K562 (cell line): ENCODE results near the gene PODXL2. TPM values are rescaled to one million over a fixed set of nuclear protein-coding genes. Genes with fewer than 3 reads are reported as not detected.
A peak's percentile ranks its signal among the peaks of the same experiment; 100 is the strongest.

Source experiments
- ATAC-seq: fragments of 200-7000 bp; cut with Tn5 transposase; 3 replicates; pipeline ENCODE4 v1.9.1; 2020; ENCODE audit warnings: moderate library complexity
- BruUV-seq: library from RNA; stranded (reverse); fragments of 400-500 nt; replicated peaks from 2 replicates; lab custom pipeline; 2021; lab: Mats Ljungman, UMichigan
- CTCF ChIA-PET: fragments of 300-600 bp; formaldehyde crosslinking; extraction: SDS; loops from one replicate; lab custom pipeline; 2021; ENCODE audit warnings: low intra/inter-chr PET ratio; lab: Yijun Ruan, JAX
- POLR2A ChIA-PET: fragments of 300-600, 350-650 bp; sonication (Branson Sonifier 250); formaldehyde crosslinking; extraction: SDS; loops from one replicate; lab custom pipeline; 2021; ENCODE audit warnings: antibody characterized with exemption, inconsistent platforms; lab: Yijun Ruan, JAX
- DNase-seq, 4 experiments: peaks; one replicate each; pipeline versions ENCODE4 v3.0.0 to v3.0.0-alpha.2; 2011 to 2018; ENCODE audit warnings: low spot score in 3 of 4, mixed read lengths in 3 of 4; ENCODE audit errors: extremely low read depth in 1 of 4
- FAIRE-seq: peaks from 2 replicates; lab custom pipeline; 2011; peaks lifted over from hg19 to GRCh38; lab: Jason Lieb, UNC
- H2AFZ ChIP-seq: 2 replicates; pipeline ENCODE4 v1.6.0; 2011; ENCODE audit warnings: low read depth, low read length, control low read depth, inconsistent platforms
- H3K27ac ChIP-seq: fragments of 200-600 bp; 3 replicates; pipeline ENCODE4 v1.8.0; 2011; ENCODE audit warnings: low read depth, mild to moderate bottlenecking, control low read depth, inconsistent platforms, low read length, moderate library complexity, mixed read lengths; ENCODE audit errors: extremely low read depth
- H3K27me3 ChIP-seq, 2 experiments: fragments of 300-600 bp in 1 of 2; 2 replicates in 1 of 2; 3 replicates in 1 of 2; pipeline versions ENCODE4 v1.6.0 to v1.8.0; 2011; ENCODE audit warnings: inconsistent platforms in 2 of 2, low read length in 2 of 2, mild to moderate bottlenecking in 1 of 2, mixed read lengths in 1 of 2, moderate library complexity in 1 of 2; ENCODE audit not compliant: control insufficient read depth in 2 of 2, insufficient read depth in 2 of 2
- H3K36me3 ChIP-seq: fragments of 300-600 bp; 3 replicates; pipeline ENCODE4 v1.8.0; 2011; ENCODE audit warnings: mild to moderate bottlenecking, low read length, inconsistent platforms; ENCODE audit not compliant: control insufficient read depth, insufficient read depth
- H3K4me1 ChIP-seq, 2 experiments: fragments of 200-600 bp in 1 of 2; replicated peaks in 1 of 2; 2 replicates in 1 of 2; 3 replicates in 1 of 2; pipeline versions ENCODE4 v1.5.1 to v1.8.0; 2011; ENCODE audit warnings: inconsistent platforms in 2 of 2, low read length in 2 of 2, mild to moderate bottlenecking in 1 of 2, mixed read lengths in 1 of 2, moderate library complexity in 1 of 2; ENCODE audit not compliant: control insufficient read depth in 2 of 2, insufficient read depth in 2 of 2
- H3K4me2 ChIP-seq: 2 replicates; pipeline ENCODE4 v1.6.1; 2011; ENCODE audit warnings: low read length, control low read depth, inconsistent platforms, mixed read lengths; ENCODE audit not compliant: insufficient read depth
- H3K4me3 ChIP-seq: fragments of 200-600 bp; sonication (generic), shearing (Covaris generic); 2 replicates; pipeline ENCODE4 v1.5.1; 2016; ENCODE audit warnings: control low read depth, inconsistent platforms
- H3K79me2 ChIP-seq: fragments of 200-600 bp; 3 replicates; pipeline ENCODE4 v1.8.0; 2011; ENCODE audit warnings: low read length, inconsistent platforms; ENCODE audit not compliant: control insufficient read depth, insufficient read depth
- H3K9ac ChIP-seq, 2 experiments: 2 replicates each; pipeline versions ENCODE4 v1.6.0 to v1.6.1; 2011; ENCODE audit warnings: low read depth in 2 of 2, low read length in 2 of 2, control low read depth in 1 of 2, inconsistent platforms in 1 of 2, mild to moderate bottlenecking in 1 of 2, mixed read lengths in 1 of 2; ENCODE audit not compliant: insufficient read depth in 1 of 2
- H3K9me1 ChIP-seq: one replicate; pipeline ENCODE4 v1.6.0; 2011; ENCODE audit warnings: inconsistent platforms, mild to moderate bottlenecking, low read length, moderate library complexity; ENCODE audit not compliant: control insufficient read depth, insufficient read depth
- H3K9me3 ChIP-seq: replicated peaks from 2 replicates; pipeline ENCODE4 v1.5.1; 2011; ENCODE audit warnings: low read depth, low read length, inconsistent platforms; ENCODE audit not compliant: control insufficient read depth, insufficient read depth
- H4K20me1 ChIP-seq: replicated peaks from 2 replicates; pipeline ENCODE4 v1.6.1; 2011; ENCODE audit warnings: low read length, inconsistent platforms, mixed read lengths; ENCODE audit not compliant: control insufficient read depth, insufficient read depth
- ETV1 ChIP-seq: fragments of 450-650 bp; conservative IDR thresholded peaks from 2 replicates; pipeline ENCODE4 v1.6.1; 2016; ENCODE audit warnings: missing genetic modification characterization, control low read depth, low read depth, missing compliant biosample characterization
- ETV5 ChIP-seq: sonication (generic); formaldehyde crosslinking; IDR thresholded peaks from 2 replicates; pipeline ENCODE4 v1.4.0; 2020; ENCODE audit warnings: low read depth, mild to moderate bottlenecking, missing genetic modification reagents
- FOXM1 ChIP-seq, 2 experiments: fragments of 450-650 bp in 1 of 2; sonication (generic) in 1 of 2; formaldehyde crosslinking in 1 of 2; IDR thresholded peaks; 2 replicates each; pipeline versions ENCODE4 v1.6.1 to v1.9.0; 2017 to 2022; ENCODE audit warnings: low read depth in 2 of 2, mild to moderate bottlenecking in 2 of 2, missing genetic modification reagents in 1 of 2, moderate library complexity in 1 of 2
- HNRNPUL1 ChIP-seq: fragments of 200-400 bp; formaldehyde crosslinking; IDR thresholded peaks from 2 replicates; pipeline ENCODE4 v1.6.1; 2017; ENCODE audit warnings: low read length
- L3MBTL2 ChIP-seq: fragments of 450-650 bp; IDR thresholded peaks from 2 replicates; pipeline ENCODE4 v1.6.1; 2016; ENCODE audit warnings: mild to moderate bottlenecking, moderate library complexity
- NR2C1 ChIP-seq, 2 experiments: fragments of 450-650 bp; IDR thresholded peaks; 2 replicates each; pipeline ENCODE4 v1.6.1; 2017; ENCODE audit warnings: mild to moderate bottlenecking in 2 of 2, antibody characterized with exemption in 1 of 2, inconsistent platforms in 1 of 2, missing compliant biosample characterization in 1 of 2, missing genetic modification characterization in 1 of 2
- ZNF444 ChIP-seq: fragments of 250-450 bp; sonication (Bioruptor Pico); IDR thresholded peaks from 2 replicates; pipeline ENCODE4 v1.4.0; 2020; ENCODE audit warnings: mild to moderate bottlenecking, moderate library complexity
- ZNF830 ChIP-seq: fragments of 250-450 bp; sonication (Bioruptor Pico); IDR thresholded peaks from 2 replicates; pipeline ENCODE4 v1.5.0; 2021; ENCODE audit warnings: mild to moderate bottlenecking
- WGBS: fragments of 100-300 bp; shearing (Covaris generic); methylation state at CpG from one replicate; pipeline ENCODE4 v1.1.6; 2016; ENCODE audit warnings: low coverage, mixed read lengths; ENCODE audit not compliant: insufficient coverage; ENCODE audit errors: missing lambda C conversion rate; 5-methylcytosine and 5-hydroxymethylcytosine counted together
- in situ Hi-C: fragments of 300-500 bp; cut with MboI; formaldehyde crosslinking; loops from 4 replicates; pipeline ENCODE4 v1.15.0; 2018; ENCODE audit warnings: inconsistent platforms, mixed read lengths
- intact Hi-C: fragments of 100-400 bp; cut with micrococcal nuclease; formaldehyde crosslinking; loops from 2 replicates; pipeline ENCODE4 v1.14.2; 2022
- polyA plus RNA-seq, 8 experiments: library from polyadenylated mRNA; depleted of rRNA in 4 of 8; stranded (reverse) in 5 of 8; unstranded in 3 of 8; fragments of >200 nt; fragmentation: Nextera tagmentation in 2 of 8; fragmentation: Illumina TruSeq in 1 of 8; extraction: Ambion mirVana in 2 of 8; extraction: Trizol in 1 of 8; gene quantifications; 2 replicates each; pipeline versions ENCODE4 v1.2.1 to v1.2.3, GENCODE V29; 2011 to 2014; ENCODE audit warnings: inconsistent platforms in 1 of 8, missing spikeins in 1 of 8
- total RNA-seq, 7 experiments: library from RNA; depleted of rRNA in 6 of 7; stranded (reverse); fragments of >200 nt in 6 of 7; fragmentation: Illumina TruSeq in 2 of 7; extraction: Trizol in 2 of 7; gene quantifications; 2 replicates each; pipeline versions ENCODE4 v1.2.1 to v1.2.3, GENCODE V29; 2011 to 2021; ENCODE audit warnings: low replicate concordance in 1 of 7
- TF ChIP-seq, protein P1 (sequence below): fragments of 450-650 bp; IDR thresholded peaks from 2 replicates; pipeline ENCODE4 v1.6.1; 2017; ENCODE audit warnings: antibody characterized with exemption, mild to moderate bottlenecking
- TF ChIP-seq, protein P2 (sequence below), 2 experiments: IDR thresholded peaks; 2 replicates each; pipeline ENCODE4 v1.6.1; 2011; ENCODE audit warnings: borderline replicate concordance in 1 of 2, control low read depth in 1 of 2, low read depth in 1 of 2, low read length in 1 of 2, mild to moderate bottlenecking in 1 of 2, mixed read lengths in 1 of 2, moderate library complexity in 1 of 2; ENCODE audit not compliant: insufficient read depth in 1 of 2, insufficient read length in 1 of 2, poor library complexity in 1 of 2, severe bottlenecking in 1 of 2; ENCODE audit errors: extremely low read depth in 1 of 2

The PODXL2 gene
- total and polyA plus RNA-seq, 9 of the 15 experiments (the other 6 are each of a cell fraction or from before 2014, with no cell fraction given), result 0.03 to 52.5 (median 21.9) TPM

DNA sequence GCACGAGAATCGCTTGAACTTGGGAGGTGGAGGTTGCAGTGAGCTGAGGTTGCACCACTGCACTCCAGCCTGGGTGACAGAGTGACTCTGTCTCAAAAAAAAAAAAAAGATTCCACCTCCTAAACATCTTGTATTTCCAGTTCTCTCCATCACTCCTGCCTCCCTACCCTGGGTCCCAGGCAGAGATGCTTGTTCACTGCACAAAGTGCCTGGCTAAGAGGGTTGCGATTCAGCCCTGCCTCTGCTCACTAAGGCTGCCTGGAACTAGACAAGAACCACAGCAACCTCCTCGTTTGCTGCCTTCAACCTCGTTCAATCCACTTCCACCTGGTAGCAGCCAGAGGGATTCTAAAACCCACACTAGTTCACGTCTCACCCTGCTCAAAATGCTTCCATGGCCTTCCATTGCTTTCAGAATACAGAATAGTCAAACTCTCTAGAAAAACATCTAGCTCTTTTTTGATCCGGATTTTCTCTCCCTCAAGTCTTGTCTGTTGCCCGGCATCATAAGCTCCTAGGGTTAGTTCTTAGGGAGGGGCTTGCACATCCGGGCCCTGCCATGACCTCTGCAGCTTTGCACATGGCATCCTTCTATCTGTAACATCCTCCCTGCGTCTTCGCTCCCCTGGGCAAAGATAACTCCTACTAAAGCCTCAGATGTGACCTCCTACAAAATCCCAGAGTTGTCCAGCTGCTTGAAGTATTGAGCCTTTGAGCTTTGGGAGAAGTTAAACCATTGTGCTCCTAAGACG is 31.8 kb upstream of the PODXL2 start:
- H3K27me3 ChIP-seq, result no peaks in the 10 kb centered on the region
- H3K27ac ChIP-seq, result peak overlapping the region; percentile 93; the same call in 2 of the 3 replicates
- WGBS, result 33% methylated on average over 12 of the region's 12 CpGs
- DNase-seq, result peak in 2 of 4 experiments; percentile 52 to 57
- 0 out of 2 replicates have a peak, but pooled peaks have one; percentile 20 for TF ChIP-seq ETV5 (CRISPR knock-in tag)
- TF ChIP-seq, protein P1, sequence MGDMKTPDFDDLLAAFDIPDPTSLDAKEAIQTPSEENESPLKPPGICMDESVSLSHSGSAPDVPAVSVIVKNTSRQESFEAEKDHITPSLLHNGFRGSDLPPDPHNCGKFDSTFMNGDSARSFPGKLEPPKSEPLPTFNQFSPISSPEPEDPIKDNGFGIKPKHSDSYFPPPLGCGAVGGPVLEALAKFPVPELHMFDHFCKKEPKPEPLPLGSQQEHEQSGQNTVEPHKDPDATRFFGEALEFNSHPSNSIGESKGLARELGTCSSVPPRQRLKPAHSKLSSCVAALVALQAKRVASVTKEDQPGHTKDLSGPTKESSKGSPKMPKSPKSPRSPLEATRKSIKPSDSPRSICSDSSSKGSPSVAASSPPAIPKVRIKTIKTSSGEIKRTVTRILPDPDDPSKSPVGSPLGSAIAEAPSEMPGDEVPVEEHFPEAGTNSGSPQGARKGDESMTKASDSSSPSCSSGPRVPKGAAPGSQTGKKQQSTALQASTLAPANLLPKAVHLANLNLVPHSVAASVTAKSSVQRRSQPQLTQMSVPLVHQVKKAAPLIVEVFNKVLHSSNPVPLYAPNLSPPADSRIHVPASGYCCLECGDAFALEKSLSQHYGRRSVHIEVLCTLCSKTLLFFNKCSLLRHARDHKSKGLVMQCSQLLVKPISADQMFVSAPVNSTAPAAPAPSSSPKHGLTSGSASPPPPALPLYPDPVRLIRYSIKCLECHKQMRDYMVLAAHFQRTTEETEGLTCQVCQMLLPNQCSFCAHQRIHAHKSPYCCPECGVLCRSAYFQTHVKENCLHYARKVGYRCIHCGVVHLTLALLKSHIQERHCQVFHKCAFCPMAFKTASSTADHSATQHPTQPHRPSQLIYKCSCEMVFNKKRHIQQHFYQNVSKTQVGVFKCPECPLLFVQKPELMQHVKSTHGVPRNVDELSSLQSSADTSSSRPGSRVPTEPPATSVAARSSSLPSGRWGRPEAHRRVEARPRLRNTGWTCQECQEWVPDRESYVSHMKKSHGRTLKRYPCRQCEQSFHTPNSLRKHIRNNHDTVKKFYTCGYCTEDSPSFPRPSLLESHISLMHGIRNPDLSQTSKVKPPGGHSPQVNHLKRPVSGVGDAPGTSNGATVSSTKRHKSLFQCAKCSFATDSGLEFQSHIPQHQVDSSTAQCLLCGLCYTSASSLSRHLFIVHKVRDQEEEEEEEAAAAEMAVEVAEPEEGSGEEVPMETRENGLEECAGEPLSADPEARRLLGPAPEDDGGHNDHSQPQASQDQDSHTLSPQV, result peak; percentile 66
- TF ChIP-seq, protein P2, sequence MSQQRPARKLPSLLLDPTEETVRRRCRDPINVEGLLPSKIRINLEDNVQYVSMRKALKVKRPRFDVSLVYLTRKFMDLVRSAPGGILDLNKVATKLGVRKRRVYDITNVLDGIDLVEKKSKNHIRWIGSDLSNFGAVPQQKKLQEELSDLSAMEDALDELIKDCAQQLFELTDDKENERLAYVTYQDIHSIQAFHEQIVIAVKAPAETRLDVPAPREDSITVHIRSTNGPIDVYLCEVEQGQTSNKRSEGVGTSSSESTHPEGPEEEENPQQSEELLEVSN (IDR thresholded peaks at IDR 0.05; ENCODE audit: borderline replicate concordance in 1 of 2, extremely low read depth in 1 of 2, insufficient read depth in 1 of 2, insufficient read length in 1 of 2, low read depth in 1 of 2, low read length in 1 of 2, poor library complexity in 1 of 2, severe bottlenecking in 1 of 2), result peak in 1 of 2 experiments; percentile 25
- no peak for TF ChIP-seq HNRNPUL1
- no peak for TF ChIP-seq ZNF444 (CRISPR knock-in tag)
- no peak for TF ChIP-seq FOXM1 (IDR thresholded peaks at IDR 0.05; ENCODE audit: low read depth)
- TF ChIP-seq FOXM1 (CRISPR knock-in tag; IDR thresholded peaks at IDR 0.05; ENCODE audit: low read depth), result 0 out of 2 replicates have a peak, but pooled peaks have one; percentile 8
- TF ChIP-seq NR2C1 (IDR thresholded peaks at IDR 0.05), result peak; percentile 55
- peak; percentile 43 for TF ChIP-seq NR2C1 (tag; IDR thresholded peaks at IDR 0.05)
- TF ChIP-seq ZNF830, result no peak
- TF ChIP-seq L3MBTL2, result peak; percentile 19; the same call in 1 of the 2 replicates
- 0 out of 2 replicates have a peak, but pooled peaks have one; percentile 23 for TF ChIP-seq ETV1 (tag)
- H3K4me3 ChIP-seq, result peak overlapping the region; percentile 63
- in situ Hi-C loops, result no loop called here
- peak overlapping the region; percentile 31 to 94; a peak in 3 of 4 replicates for H3K9ac ChIP-seq
- H3K9me3 ChIP-seq, result no peaks in the 10 kb centered on the region
- ATAC-seq, result peak; percentile 15; the same call in 2 of the 3 replicates
- BruUV-seq, result TSS peak; percentile 86
- peak overlapping the region; percentile 85 for H3K4me2 ChIP-seq
- no peak for FAIRE-seq
- H3K4me1 ChIP-seq, result peaks cover 32 to 44% of the 10 kb centered on the region in 2 experiments; a peak in 4 of 5 replicates
- ChIA-PET CTCF (no interaction called here), POLR2A (interaction anchor here (0.6 to 2.9 kb wide), 9 partner anchors 8 to 704 kb away, joined by 3 to 18 read pairs (median 4); no protein-coding TSS in a partner anchor)
- peaks cover 50% of the 10 kb centered on the region for H3K79me2 ChIP-seq
- H3K9me1 ChIP-seq, result peaks cover 3% of the 10 kb centered on the region
- intact Hi-C loops, result no loop called here
- peaks cover 33% of the 10 kb centered on the region for H3K36me3 ChIP-seq
- H4K20me1 ChIP-seq, result no peaks in the 10 kb centered on the region; the same call in 1 of the 2 replicates
- peak overlapping the region; percentile 62; the same call in 1 of the 2 replicates for H2AFZ ChIP-seq
